PFSK-1 (cell line): ENCODE measurements around the gene CDC34.
A peak's percentile ranks its signal among the peaks of the same experiment; 100 is the strongest.

Experiments
- FOXP2 ChIP-seq: optimal IDR thresholded peaks from 2 replicates; pipeline ENCODE3; 2011; ENCODE audit warnings: borderline replicate concordance, control low read depth, inconsistent platforms; ENCODE audit not compliant: insufficient read depth; ENCODE audit errors: extremely low read length, extremely low read depth
- POLR2AphosphoS5 ChIP-seq: IDR thresholded peaks from 2 replicates; pipeline ENCODE4 v1.6.1; 2012; ENCODE audit warnings: low read depth, mild to moderate bottlenecking, control low read depth, low read length, moderate library complexity
- REST ChIP-seq, 2 experiments: IDR thresholded peaks; 2 replicates each; pipeline versions ENCODE4 v1.6.1 to v1.8.0; 2011 to 2012; ENCODE audit warnings: low read depth in 2 of 2, low read length in 2 of 2, control low read depth in 1 of 2, inconsistent platforms in 1 of 2, mild to moderate bottlenecking in 1 of 2, moderate library complexity in 1 of 2; ENCODE audit not compliant: insufficient read depth in 1 of 2
- SIN3A ChIP-seq: IDR thresholded peaks from 2 replicates; pipeline ENCODE4 v1.6.1; 2012; ENCODE audit warnings: mild to moderate bottlenecking, low read length, moderate library complexity, borderline replicate concordance; ENCODE audit not compliant: insufficient read depth
- TAF1 ChIP-seq: IDR thresholded peaks from 2 replicates; pipeline ENCODE4 v1.6.1; 2012; ENCODE audit warnings: low read length, control low read depth, borderline replicate concordance; ENCODE audit not compliant: insufficient read depth

CDC34 gene

GRCh38 chr19:524062-524674 is 7.4 kb upstream of the CDC34 start:
- no peak for TF ChIP-seq REST (IDR thresholded peaks at IDR 0.05; ENCODE audit: insufficient read depth in 1 of 2, low read depth in 2 of 2, low read length in 2 of 2)

- TF ChIP-seq REST (IDR thresholded peaks at IDR 0.05; ENCODE audit: insufficient read depth in 1 of 2, low read depth in 2 of 2, low read length in 2 of 2) (no peak), TAF1 (no peak), SIN3A (no peak), FOXP2 (no peak), POLR2AphosphoS5 (no peak)
Measured at GRCh38 chr19:525029-525428, 6.5 kb upstream of the CDC34 start.

GRCh38 chr19:525857-526419 is 5.6 kb upstream of the CDC34 start:
- no peak for TF ChIP-seq REST (IDR thresholded peaks at IDR 0.05; ENCODE audit: insufficient read depth in 1 of 2, low read depth in 2 of 2, low read length in 2 of 2)
- no peak for TF ChIP-seq TAF1

GRCh38 chr19:530134-531008 is 1.2 kb upstream of the CDC34 start:
- no peak for TF ChIP-seq SIN3A
- TF ChIP-seq FOXP2: no peak
- TF ChIP-seq POLR2AphosphoS5: no peak
- TF ChIP-seq TAF1: no peak

- TF ChIP-seq FOXP2 (no peak), SIN3A (peak; percentile 79; the same call in 1 of the 2 replicates), TAF1 (peak; percentile 60; the same call in 1 of the 2 replicates)
Measured at GRCh38 chr19:531009-531752, 379 bp upstream of the CDC34 start.

- TF ChIP-seq POLR2AphosphoS5 (no peak), REST (IDR thresholded peaks at IDR 0.05; ENCODE audit: insufficient read depth in 1 of 2, low read depth in 2 of 2, low read length in 2 of 2) (no peak), FOXP2 (peak; percentile 28), SIN3A (peak; percentile 68; the same call in 1 of the 2 replicates), TAF1 (no peak)
Measured at GRCh38 chr19:532561-533363, 1.2 kb downstream of the CDC34 start.
